HG03159 (cell line): ENCODE measurements around the gene ADAMTS13.

Experiments
- ATAC-seq: cut with Tn5 transposase; IDR thresholded peaks from one replicate; pipeline ENCODE4 v1.9.1; 2021; ENCODE audit warnings: mild to moderate bottlenecking, moderate library complexity; ENCODE audit not compliant: unreplicated experiment

The ADAMTS13 gene

GRCh38 chr9:133470427-133470924, 48.3 kb downstream of the ADAMTS13 start:
- no peak for ATAC-seq

- ATAC-seq, result no peak
Measured at GRCh38 chr9:133470988-133471387, 48.8 kb downstream of the ADAMTS13 start.

GRCh38 chr9:133471551-133472276, 49.5 kb downstream of the ADAMTS13 start:
- no peak for ATAC-seq

DNA sequence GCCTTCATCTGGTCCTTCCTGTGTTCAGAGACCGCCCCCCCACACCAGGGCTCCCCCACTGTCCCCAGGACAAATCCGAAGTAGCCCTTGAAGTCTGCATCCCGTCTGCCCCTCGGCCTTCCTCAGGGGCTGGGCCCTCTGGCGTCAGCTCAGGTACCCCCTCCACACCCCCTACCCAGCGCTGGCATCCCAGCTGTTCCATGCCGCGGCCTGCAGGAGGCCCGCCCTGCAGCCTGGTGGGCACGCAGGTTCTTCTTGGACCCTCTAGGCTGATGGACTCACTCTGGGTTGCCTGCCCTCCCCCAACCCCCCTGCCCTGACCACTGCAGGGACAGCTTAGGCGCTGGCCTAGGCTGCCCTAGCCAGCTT, 50.1 kb downstream of the ADAMTS13 start:
- no peak for ATAC-seq

DNA sequence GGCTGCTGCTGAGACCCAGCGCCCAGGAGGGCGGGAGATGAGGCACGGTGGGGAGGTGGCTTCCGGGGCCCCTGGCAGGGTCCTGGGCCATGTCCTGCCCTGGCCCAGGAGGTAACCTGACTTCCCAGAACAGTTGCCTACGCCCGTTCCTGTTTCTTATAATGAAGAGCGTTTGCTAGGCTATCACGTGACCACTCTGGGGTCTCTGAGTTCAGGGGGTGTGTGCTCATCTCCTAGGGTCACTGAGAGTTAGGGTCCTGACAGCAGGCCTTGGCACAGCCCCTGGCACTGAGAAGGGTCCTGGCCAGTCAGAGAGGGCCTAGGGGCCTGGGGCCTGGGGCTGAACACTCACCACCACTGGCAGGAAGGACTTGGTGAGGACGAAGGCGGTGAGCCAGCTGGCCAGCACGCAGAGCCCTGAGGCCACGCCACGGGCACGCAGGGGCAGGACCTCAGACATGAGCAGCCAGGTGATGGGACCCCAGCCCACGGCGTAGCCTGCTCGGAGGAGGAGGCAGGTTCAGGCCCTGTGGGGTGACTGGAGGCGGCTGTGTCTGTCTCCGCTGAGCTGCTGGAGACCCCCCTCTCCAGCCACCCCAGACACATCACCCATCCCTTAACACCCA, 50.7 kb downstream of the ADAMTS13 start:
- no peak for ATAC-seq

DNA sequence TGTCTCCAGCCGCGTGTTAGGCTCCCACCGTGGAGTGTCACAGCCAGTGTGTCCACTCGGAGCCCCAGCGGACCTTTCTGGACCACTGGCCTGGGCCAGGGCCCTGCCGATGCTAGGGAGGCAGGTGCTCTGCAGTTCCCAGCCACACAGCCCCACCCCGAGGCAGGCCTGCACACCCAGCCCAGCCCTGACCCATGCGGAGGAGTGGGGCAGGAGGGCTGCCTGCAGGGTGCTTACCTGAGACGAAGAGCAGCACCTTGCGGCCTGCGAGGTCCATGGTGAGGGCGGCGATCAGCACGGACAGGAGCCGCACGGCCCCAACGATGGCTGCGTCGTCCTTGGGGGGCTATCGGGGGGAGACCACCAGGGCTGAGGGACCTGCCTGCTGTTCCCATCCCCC, 51.6 kb downstream of the ADAMTS13 start:
- no peak for ATAC-seq

DNA sequence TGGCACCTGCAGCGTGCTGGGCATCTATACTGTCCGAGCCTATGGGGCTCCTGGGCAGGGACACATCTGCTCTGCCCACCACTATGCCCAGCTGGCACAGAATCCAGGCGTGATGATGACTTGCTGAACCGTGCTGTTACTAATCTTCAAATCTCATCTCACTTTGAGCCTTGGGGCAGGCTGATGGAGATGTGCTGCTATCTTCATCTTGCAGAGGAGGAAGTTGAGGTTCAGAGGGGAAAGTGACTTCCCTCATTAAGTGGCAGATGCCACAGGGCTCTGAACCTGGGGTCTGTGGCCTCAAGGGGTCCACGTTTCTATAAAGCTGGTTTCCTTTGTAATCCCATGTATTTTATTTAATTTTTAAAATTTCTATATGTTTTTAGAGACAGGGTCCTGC, 52.0 kb downstream of the ADAMTS13 start:
- ATAC-seq, result no peak

DNA sequence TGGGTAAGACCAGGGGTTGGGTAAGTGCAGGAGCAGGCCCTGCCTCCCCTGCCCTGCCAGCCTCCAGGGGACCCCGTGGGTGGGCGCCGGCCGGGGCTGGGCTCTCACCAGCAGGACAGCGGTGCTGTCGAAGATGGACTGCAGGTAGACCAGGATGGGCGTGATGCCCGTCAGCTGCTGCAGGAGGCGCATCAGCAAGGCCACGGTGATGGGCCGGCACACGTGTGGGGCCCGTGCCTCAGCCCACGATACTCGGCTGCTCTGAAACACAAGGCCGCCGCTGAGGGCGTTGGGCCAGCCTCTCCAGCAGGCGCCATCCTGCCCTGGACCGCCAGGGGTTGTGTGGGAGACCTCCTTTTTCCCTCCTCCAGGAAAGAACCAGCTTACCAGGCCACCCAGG, 52.7 kb downstream of the ADAMTS13 start:
- no peak for ATAC-seq

DNA sequence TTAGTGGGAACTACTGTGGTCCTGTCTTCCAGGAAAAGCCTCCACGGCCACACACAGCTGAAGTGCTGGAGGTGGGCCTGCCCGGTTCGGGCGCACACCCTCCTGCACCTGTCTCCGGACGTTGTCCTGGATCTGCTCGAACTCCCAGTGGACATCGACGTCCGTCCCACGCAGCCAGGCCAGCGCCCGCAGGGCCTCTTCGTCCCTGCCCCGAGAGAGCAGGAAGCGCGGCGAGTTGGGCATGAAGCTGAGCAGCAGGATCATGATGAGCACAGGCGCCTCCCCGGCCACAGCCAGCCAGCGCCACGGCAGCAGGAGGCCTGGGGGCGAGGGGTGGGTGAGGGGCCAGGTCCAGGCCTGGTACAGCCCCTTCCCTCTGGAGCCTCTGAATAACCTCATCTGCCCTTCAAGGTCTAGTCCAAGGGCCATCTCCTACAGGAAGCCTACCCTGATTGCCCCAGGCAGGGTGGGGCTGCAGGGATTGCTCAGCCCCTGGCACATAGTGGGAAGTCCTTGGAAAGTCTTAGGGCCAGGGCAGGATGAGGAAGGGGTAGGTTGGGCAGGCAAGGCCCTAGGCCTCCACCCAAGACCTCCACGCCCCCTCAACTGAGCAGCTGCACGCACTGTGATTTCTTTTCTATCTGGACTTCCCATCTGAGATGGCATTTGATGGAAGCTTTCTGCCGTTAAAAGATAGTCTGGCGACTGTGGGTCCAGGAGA, 53.3 kb downstream of the ADAMTS13 start:
- no peak for ATAC-seq

DNA sequence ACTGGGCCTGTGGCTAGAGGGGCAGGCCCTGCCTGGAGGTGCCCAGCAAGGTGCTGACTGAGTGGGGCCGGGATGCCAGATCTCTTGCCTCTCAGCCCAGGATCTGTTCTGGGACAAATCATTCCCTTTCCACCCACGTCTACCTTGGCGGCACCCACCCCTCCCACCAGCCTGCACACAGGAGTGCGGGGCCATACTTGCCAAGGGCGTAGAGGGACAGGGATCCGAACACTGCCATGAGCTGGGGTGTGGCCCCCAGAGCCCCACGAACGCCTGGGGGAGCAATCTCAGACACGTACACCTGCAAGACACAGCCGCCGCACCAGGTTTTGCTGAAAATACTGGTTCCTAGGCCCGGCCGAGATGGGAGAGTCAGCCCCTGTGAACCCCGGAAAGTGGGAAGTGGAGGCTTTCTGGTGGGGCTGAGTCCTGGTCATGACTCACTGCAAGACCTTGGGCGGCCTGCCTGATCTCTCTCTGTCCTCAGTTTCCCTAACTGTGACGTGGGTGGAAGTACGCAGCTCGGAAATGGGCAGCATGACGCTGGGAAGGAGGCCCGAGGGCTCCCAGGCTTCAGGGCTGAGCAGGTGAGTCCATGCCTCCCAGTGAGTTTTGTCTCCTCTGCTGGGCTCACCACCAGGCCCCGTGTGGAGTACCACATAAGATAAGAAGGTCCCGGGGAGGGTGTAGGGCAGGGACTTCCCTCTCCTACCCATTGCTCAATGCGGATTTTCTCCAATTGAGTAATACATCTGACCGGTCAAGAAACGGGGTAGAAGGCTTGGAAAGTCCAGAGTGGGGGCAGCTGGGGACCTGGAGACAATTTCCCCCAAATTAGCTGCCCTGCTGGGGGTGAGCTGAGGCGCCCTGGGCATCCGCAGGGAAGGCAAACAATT, 54.1 kb downstream of the ADAMTS13 start:
- ATAC-seq, result no peak

DNA sequence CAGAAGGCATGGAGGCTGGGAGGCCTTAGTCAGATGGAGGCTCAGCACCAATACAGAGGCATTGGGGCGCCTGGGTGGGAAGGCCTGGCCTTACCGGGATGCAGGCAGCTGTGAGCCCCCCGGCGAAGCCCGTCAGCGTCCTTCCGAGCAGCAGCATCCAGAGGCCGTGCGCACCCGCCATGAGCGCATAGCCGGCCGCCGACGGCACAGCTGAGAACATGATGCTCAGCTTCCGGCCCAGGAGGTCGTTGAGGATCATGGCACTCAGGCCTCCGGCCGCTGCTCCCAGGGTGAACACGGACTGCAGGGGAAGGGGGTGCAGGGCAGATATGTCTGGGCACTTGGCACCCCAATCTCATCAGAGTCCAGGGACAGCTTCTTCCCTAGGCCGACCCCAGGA, 54.8 kb downstream of the ADAMTS13 start:
- no peak for ATAC-seq

- ATAC-seq, result no peak
Measured at GRCh38 chr9:133477461-133477860, 55.3 kb downstream of the ADAMTS13 start.

GRCh38 chr9:133477992-133478850, 56.1 kb downstream of the ADAMTS13 start:
- peak; percentile 36 for ATAC-seq

DNA sequence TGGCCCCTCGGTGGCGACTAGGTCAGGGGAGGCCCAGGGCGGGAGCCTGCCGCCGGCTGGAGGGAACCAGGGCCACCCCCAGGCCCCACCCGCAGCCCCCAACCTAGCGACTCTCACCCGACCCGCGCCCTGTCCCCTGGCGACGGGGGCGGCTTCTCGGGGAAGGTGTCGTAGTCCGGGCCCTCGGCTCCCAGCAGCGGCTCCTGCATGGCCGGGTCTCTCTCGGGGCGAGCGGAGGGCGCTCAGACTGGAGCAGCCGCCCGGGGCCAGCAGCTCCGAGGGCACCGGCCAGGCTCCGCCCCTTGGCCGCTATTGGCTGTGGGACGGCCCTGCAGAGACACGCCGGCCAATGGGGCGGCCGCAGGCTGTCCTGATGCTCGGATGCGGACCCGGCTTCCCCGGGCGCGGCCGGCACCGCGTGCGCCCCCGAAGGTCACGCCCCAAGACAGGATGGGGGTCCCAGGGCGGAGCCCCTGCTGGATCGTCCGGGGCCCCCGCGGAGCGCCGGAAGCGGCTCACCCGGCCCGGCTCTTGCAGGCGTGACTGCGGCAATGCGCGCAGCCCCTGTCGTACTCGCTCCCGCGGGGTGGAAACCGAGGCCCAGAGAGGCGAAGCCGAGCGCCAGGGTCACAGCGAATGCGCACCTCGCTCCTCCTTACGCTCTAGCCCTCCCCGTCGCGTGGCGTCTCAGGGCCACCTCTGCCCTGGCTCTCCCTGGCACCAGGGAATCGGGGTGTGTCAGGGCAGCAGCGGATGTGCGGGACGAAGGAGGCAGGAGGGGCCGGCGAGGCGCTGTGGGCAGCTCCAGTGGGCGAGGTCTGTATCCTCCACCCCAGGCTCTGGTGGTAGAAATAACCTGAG, 56.9 kb downstream of the ADAMTS13 start, which contains the start of gene SLC2A6:
SLC2A6 (minus strand) TSS at position 249 of the 861 bp plus-strand sequence; CDS start at position 209, 40 bp downstream.
- peak; percentile 86 for ATAC-seq

GRCh38 chr9:133483611-133484010, 61.4 kb downstream of the ADAMTS13 start:
- ATAC-seq, result no peak

GRCh38 chr9:133484671-133485437, 62.7 kb downstream of the ADAMTS13 start:
- no peak for ATAC-seq

GRCh38 chr9:133485531-133486260, 63.5 kb downstream of the ADAMTS13 start:
- peak; percentile 30 for ATAC-seq
